ENCODE results near the gene NCS1.

GRCh38 chr9:130179331-130179907, 7.2 kb downstream of the NCS1 start:
- no peak for TF ChIP-seq POLR2A (IDR thresholded peaks at IDR 0.05; ENCODE audit: low read depth, low read length)
- no peak for TF ChIP-seq POLR2AphosphoS5 (IDR thresholded peaks at IDR 0.05; ENCODE audit: low read depth, low read length)
- no peak for TF ChIP-seq TAF1 (IDR thresholded peaks at IDR 0.05; ENCODE audit: borderline replicate concordance, low read depth, low read length)

All from GM12892 (cell line).